GM23338 (cell line): ENCODE data around the gene NUMBL.

Experiments
- CREB1 ChIP-seq: fragments of 250-450 bp; sonication (Bioruptor Pico); IDR thresholded peaks from 2 replicates; pipeline ENCODE4 v1.5.0; 2020; ENCODE audit warnings: low read depth, mild to moderate bottlenecking, moderate library complexity
- CTCF ChIP-seq, 2 experiments: fragments of 200-600 bp in 1 of 2; sonication (generic) in 1 of 2; conservative IDR thresholded peaks; 2 replicates each; pipeline versions ENCODE4 v1.5.1 to v1.6.1; 2016 to 2017; ENCODE audit warnings: antibody characterized with exemption in 2 of 2, low read depth in 2 of 2, mild to moderate bottlenecking in 2 of 2, moderate library complexity in 1 of 2
- ETS1 ChIP-seq: IDR thresholded peaks from 2 replicates; pipeline ENCODE4 v1.6.1; 2016; ENCODE audit warnings: antibody characterized with exemption
- EZH2 ChIP-seq: fragments of 200-600 bp; sonication (generic); IDR thresholded peaks from one replicate; pipeline ENCODE4 v1.8.0; 2017; ENCODE audit warnings: antibody characterized with exemption, mild to moderate bottlenecking, low read depth; ENCODE audit not compliant: unreplicated experiment
- EZH2phosphoT487 ChIP-seq: fragments of 200-600 bp; sonication (generic); IDR thresholded peaks from one replicate; pipeline ENCODE4 v1.8.1; 2018; ENCODE audit warnings: antibody characterized with exemption; ENCODE audit not compliant: unreplicated experiment
- JUNB ChIP-seq: IDR thresholded peaks from one replicate; pipeline ENCODE4 v1.6.1; 2016; ENCODE audit warnings: antibody characterized with exemption; ENCODE audit not compliant: unreplicated experiment
- NANOG ChIP-seq: IDR thresholded peaks from 2 replicates; pipeline ENCODE4 v1.6.1; 2016; ENCODE audit warnings: antibody characterized with exemption, borderline replicate concordance
- POLR2AphosphoS5 ChIP-seq: IDR thresholded peaks from 2 replicates; pipeline ENCODE4 v1.6.1; 2016; ENCODE audit warnings: antibody characterized with exemption, low read depth
- REST ChIP-seq: IDR thresholded peaks from one replicate; pipeline ENCODE4 v1.6.1; 2018; ENCODE audit warnings: antibody characterized with exemption; ENCODE audit not compliant: unreplicated experiment
- STAT1 ChIP-seq: IDR thresholded peaks from one replicate; pipeline ENCODE4 v1.6.1; 2016; ENCODE audit warnings: antibody characterized with exemption; ENCODE audit not compliant: unreplicated experiment
- ZNF331 ChIP-seq: fragments of 250-450 bp; sonication (Bioruptor Pico); IDR thresholded peaks from 2 replicates; pipeline ENCODE4 v1.5.0; 2020; ENCODE audit warnings: low read depth, mild to moderate bottlenecking, moderate library complexity
- ZNF462 ChIP-seq: fragments of 250-450 bp; sonication (Bioruptor Pico); IDR thresholded peaks from 2 replicates; pipeline ENCODE4 v1.5.0; 2020; ENCODE audit warnings: mild to moderate bottlenecking, moderate library complexity

GRCh38 chr19:40658031-40658430 lies 32.4 kb downstream of the NUMBL start:
- no peak for TF ChIP-seq CTCF (conservative IDR thresholded peaks at IDR 0.05; ENCODE audit: low read depth in 2 of 2)
- TF ChIP-seq POLR2AphosphoS5: no peak
- TF ChIP-seq EZH2phosphoT487: no peak
- no peak for TF ChIP-seq REST
- TF ChIP-seq EZH2: no peak
- TF ChIP-seq ETS1: no peak
- TF ChIP-seq STAT1: no peak
- no peak for TF ChIP-seq CREB1 (CRISPR knock-in tag)
- TF ChIP-seq JUNB: no peak
- TF ChIP-seq ZNF331: no peak
- no peak for TF ChIP-seq NANOG
- TF ChIP-seq ZNF462: no peak
